8988T (cell line): ENCODE results near the gene EPAS1.

Source experiments
- DNase-seq: peaks from one replicate; pipeline ENCODE4 v3.0.0; 2011

The EPAS1 gene

DNA sequence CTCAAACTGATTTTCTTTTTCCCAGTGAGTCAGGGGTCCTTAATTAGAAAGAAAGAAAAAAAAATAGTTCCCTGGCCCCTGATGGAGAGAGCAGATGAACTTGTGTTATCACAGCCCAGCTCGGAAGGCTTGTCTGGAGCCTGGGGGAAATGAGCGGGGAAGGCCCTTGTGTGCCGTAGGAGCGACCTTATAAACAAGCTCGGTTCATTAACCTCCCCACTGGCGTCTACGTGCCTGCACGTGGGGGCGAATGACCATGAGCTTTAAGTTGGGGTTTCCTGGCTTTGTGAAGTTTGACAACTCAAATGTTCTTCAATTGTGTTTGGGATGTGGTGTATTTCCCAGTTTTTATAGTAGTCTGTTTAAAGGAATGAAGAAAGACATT, 69.5 kb downstream of the EPAS1 start:
- no peak for DNase-seq

DNA sequence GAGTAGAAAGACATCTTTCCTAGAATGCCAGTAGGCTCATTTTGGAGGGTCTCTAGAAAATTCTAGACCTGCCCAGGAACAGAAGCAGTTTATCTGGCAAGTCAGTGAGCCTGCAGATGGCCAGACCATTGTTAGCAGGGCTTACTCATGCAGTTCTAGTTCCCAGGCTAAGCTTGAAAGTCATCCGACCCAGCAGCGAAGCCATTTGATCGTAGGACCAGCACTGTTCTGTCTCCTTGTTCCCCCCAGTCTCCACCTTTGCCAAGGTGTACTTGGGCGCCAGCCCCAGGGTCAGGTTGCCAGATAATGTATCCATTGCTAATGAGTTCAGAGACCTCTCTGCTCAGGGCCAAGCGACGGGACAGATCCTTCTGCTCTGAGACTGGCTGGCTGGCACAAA, 70.1 kb downstream of the EPAS1 start:
- DNase-seq = no peak

DNA sequence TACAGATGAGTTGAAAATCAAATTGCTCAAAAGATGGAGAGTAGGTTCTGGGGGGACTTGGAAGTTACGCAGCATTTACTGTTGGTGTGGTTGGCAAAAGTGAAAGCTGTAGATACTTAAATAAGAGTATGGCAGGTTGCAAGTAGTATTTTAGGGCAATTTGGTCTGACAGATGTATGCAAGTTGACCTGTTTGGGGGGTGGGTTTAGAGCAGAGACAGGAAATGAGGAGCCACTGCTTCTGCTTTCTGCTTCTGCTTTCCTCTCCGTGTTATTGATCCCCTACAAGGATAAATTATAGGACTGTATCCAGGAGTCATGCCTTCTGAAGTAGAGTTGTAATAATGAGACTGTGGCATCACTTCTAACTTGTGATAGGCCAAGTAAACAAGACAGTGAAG, 71.2 kb downstream of the EPAS1 start:
- DNase-seq = no peak

GRCh38 chr2:46369783-46370182, 72.6 kb downstream of the EPAS1 start:
- DNase-seq = no peak

GRCh38 chr2:46371854-46372253, 74.6 kb downstream of the EPAS1 start:
- no peak for DNase-seq

GRCh38 chr2:46372475-46372874, 75.3 kb downstream of the EPAS1 start:
- DNase-seq = no peak

GRCh38 chr2:46373238-46373637, 76.0 kb downstream of the EPAS1 start:
- DNase-seq = no peak

DNA sequence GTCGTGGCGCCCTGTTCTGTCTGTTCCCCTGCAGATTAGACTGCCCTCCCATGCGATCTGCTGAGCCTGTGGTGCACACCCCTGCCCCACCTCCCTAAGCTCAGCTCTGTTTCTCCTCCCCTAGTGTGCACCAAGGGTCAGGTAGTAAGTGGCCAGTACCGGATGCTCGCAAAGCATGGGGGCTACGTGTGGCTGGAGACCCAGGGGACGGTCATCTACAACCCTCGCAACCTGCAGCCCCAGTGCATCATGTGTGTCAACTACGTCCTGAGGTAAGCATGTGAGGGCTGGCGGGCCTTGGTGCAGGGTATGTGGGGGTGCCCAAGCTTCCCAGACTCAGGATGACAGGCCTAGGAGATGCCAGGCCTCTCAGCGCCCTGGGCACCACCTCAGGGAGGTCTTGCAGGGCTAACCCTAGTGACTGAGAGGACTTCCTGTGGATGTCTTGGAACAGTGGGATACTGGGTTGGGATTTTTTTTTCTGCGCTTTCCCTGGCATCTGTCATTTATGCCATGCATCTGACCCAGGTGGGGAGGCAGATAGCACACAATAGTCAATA, 78.4 kb downstream of the EPAS1 start:
- DNase-seq = no peak

DNA sequence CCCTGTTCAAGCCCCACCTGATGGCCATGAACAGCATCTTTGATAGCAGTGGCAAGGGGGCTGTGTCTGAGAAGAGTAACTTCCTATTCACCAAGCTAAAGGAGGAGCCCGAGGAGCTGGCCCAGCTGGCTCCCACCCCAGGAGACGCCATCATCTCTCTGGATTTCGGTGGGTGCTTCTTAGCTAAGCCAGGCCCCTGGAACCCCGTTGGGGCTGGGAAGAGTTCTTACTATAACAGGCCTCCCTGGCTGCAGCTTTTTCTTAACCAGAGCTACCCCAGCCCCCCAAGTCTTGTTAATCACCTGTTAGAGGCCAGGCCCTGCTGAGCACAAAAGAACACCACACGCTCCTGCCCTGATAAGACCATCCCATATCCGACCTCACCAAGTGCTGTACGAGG, 79.4 kb downstream of the EPAS1 start:
- DNase-seq = no peak

- DNase-seq = no peak
Observed at GRCh38 chr2:46377101-46377581, 79.9 kb downstream of the EPAS1 start.

DNA sequence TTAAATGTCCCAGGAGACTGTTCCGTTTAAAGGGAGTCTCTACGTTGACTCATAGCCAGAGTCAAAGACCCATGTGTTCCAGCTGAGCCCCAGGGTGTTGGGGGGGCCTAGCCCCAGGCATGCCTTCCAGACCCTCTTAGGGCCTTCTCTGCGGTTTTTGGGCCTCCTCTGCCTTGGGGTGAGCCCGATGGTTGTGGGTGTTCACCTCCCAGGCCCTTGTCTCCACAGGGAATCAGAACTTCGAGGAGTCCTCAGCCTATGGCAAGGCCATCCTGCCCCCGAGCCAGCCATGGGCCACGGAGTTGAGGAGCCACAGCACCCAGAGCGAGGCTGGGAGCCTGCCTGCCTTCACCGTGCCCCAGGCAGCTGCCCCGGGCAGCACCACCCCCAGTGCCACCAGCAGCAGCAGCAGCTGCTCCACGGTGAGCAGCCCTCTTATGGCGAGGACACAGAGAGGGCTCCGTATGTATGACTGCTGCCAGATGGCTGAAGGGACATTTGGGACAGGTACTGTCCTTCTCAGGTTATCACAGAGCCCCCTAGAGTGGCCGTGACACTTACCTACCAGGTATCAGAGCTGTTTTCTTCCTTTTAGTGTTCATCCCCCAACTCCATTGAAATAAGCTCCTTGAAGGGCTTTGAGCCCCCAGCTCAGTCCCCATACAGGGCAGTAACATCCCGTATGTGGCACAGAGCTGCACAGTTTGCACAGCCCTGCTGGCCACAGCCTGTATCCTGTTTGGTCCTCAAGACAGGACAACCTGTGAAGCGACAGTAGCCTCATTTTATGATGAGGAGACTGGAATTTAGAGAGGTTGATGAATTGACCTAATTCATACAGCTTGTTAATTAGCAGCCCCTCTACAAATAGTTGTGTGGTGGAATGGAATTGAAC, 80.7 kb downstream of the EPAS1 start:
- DNase-seq = no peak

GRCh38 chr2:46378616-46379015, 81.4 kb downstream of the EPAS1 start:
- no peak for DNase-seq

- DNase-seq = no peak
Observed at GRCh38 chr2:46379213-46380037, 82.2 kb downstream of the EPAS1 start.

GRCh38 chr2:46380038-46380940, 83.1 kb downstream of the EPAS1 start:
- DNase-seq = no peak

GRCh38 chr2:46381263-46381849, 84.1 kb downstream of the EPAS1 start:
- no peak for DNase-seq

- no peak for DNase-seq
Observed at GRCh38 chr2:46381871-46382270, 84.7 kb downstream of the EPAS1 start.

- no peak for DNase-seq
Observed at GRCh38 chr2:46382331-46383112, 85.3 kb downstream of the EPAS1 start.

GRCh38 chr2:46383113-46383395, 85.8 kb downstream of the EPAS1 start:
- no peak for DNase-seq

DNA sequence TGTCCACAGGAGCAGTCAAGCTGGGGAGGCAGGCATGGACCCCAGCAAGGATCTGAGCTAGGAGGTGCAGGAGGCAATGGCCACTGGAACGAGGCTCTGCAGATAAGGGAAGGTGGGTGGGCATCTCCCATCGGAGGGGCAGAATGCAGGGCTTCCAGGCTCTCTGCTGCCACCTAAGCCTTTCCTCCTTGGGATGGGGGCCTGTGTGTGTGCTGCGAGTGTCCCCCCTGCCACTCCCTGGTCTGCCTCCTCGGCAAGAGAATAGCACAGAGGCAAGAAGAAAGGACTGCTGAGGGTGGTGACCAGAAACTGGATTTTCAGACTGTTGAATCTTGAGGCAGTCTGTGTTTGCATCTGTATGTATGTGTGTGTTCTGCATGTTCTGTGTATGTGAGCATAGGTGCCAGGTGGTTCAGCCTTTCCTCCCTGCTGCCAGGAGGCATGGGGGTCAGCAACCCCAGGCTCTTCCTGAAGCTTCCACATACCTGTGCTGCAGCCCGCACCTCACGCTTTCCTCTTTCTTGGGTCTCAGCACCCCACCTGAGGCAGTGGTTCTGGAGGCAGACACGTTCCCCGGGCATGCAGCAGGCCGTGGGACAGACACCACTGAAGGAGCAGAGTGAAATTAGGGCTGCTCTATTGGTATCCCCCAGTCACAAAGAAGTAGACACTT, 86.7 kb downstream of the EPAS1 start:
- DNase-seq = no peak

DNA sequence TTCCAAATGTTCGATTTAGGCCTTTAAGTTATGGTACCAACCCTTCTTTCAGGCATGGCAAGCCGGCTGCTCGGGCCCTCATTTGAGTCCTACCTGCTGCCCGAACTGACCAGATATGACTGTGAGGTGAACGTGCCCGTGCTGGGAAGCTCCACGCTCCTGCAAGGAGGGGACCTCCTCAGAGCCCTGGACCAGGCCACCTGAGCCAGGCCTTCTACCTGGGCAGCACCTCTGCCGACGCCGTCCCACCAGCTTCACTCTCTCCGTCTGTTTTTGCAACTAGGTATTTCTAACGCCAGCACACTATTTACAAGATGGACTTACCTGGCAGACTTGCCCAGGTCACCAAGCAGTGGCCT, 87.2 kb downstream of the EPAS1 start:
- DNase-seq = no peak
